Subcutaneous adipose tissue (tissue), 4 donors: ENCODE measurements around the gene AMPD2. TPM values are rescaled to one million over a fixed set of nuclear protein-coding genes. Genes with fewer than 3 reads are reported as not detected.

Experiments used
- small RNA-seq: library from RNA; depleted of rRNA; stranded (forward); fragments of <200 nt; gene quantifications from one replicate; pipeline ENCODE3, GENCODE V24; 2016
- total RNA-seq, 4 donors: library from RNA; depleted of rRNA; stranded (reverse); fragments of >200 nt; gene quantifications; one replicate each; pipeline ENCODE4 v1.1.0, GENCODE V29; 2016
- TF ChIP-seq, protein P1 (sequence below): fragments of 450-650 bp; IDR thresholded peaks from one replicate; pipeline ENCODE4 v1.5.1; 2016; ENCODE audit warnings: low read depth, mild to moderate bottlenecking, control low read depth, antibody characterized with exemption, moderate library complexity

The AMPD2 gene
- total RNA-seq, 4 donors from 2014 or later, result 20.2 to 27.9 (median 25.3) TPM

DNA sequence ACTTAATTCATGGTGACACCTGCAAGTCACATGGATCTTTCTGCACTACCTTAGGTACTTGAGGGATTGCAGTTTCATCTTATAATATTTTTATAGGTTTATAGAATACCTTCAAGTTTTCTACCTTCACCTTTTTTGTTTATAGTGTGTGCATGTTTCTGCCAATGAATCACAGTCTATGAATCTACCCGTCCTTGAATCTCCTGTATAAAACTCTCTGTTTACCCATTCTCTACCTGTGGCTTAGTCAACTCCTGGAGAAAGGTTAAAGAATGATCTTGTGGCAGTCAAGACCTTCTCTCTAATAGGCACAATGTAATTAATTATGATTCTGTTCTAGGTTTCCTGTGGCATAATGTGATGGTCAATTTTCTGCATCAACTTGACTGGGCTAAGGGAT lies 45.0 kb downstream of the AMPD2 start:
- TF ChIP-seq, protein P1, sequence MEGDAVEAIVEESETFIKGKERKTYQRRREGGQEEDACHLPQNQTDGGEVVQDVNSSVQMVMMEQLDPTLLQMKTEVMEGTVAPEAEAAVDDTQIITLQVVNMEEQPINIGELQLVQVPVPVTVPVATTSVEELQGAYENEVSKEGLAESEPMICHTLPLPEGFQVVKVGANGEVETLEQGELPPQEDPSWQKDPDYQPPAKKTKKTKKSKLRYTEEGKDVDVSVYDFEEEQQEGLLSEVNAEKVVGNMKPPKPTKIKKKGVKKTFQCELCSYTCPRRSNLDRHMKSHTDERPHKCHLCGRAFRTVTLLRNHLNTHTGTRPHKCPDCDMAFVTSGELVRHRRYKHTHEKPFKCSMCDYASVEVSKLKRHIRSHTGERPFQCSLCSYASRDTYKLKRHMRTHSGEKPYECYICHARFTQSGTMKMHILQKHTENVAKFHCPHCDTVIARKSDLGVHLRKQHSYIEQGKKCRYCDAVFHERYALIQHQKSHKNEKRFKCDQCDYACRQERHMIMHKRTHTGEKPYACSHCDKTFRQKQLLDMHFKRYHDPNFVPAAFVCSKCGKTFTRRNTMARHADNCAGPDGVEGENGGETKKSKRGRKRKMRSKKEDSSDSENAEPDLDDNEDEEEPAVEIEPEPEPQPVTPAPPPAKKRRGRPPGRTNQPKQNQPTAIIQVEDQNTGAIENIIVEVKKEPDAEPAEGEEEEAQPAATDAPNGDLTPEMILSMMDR, result no peak

GRCh38 chr1:109667452-109668122 lies 48.0 kb downstream of the AMPD2 start, which contains the start of gene GSTM2:
TSS of gene GSTM2 (plus strand) at chr1:109668057. CDS start at chr1:109668116, 59 bp downstream.
- TF ChIP-seq, protein P1, result no peak

- TF ChIP-seq, protein P1, result no peak
Observed at GRCh38 chr1:109668123-109668775, 48.6 kb downstream of the AMPD2 start.

- TF ChIP-seq, protein P1, result no peak
Observed at GRCh38 chr1:109669246-109669948, 49.8 kb downstream of the AMPD2 start.

GRCh38 chr1:109671067-109671466 lies 51.4 kb downstream of the AMPD2 start:
- TF ChIP-seq, protein P1, result no peak

DNA sequence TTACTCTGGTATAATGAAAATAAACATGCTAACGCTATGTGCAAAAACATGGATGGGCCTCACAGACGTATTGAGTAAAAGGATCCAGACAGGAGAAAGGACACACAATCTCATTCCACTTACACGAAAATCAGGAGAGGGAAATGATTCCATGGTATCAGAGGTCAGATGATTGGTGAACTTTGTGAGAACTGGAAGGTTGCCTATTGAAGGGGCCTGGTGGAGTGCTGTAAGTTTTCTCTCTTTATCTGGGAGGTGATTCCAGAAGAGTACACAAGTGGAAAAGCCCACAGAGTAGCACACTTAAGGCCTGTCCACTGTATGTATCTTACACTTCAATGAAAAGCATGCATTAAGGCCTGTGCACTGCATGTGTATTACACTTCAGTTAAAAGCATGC lies 57.8 kb downstream of the AMPD2 start:
- TF ChIP-seq, protein P1, result no peak

Small RNA genes within 50 kb of the gene (small RNA-seq; reads per million reads assigned to genes)
- not detected for gene RNU6V

Other genes starting within 250 kb of the AMPD2 start
- 100 to 1,000 TPM; 126 to 140 (median 130) TPM for gene SORT1, start 221.9 kb upstream of the AMPD2 start, total RNA-seq
- 10 to 100 TPM; 15.1 to 46.0 (median 30.3) TPM for gene PSMA5, start 193.4 kb upstream of the AMPD2 start, total RNA-seq
- 1 to 10 TPM in 1 of 4 donors, under 1 TPM in 3; 0.22 to 1.3 (median 0.83) TPM for gene SYPL2, start 153.3 kb upstream of the AMPD2 start, total RNA-seq
- 1 to 10 TPM; 2.4 to 3.1 (median 2.8) TPM for gene ATXN7L2, start 135.9 kb upstream of the AMPD2 start, total RNA-seq
- 1 to 10 TPM; 4.0 to 6.6 (median 5.5) TPM for gene CYB561D1, start 125.7 kb upstream of the AMPD2 start, total RNA-seq
- 1 to 10 TPM; 2.6 to 5.4 (median 3.4) TPM for gene AMIGO1, start 110.1 kb upstream of the AMPD2 start, total RNA-seq
- not detected for gene GPR61, start 80.0 kb upstream of the AMPD2 start, total RNA-seq
- 1 to 10 TPM; 5.7 to 9.1 (median 7.9) TPM for gene GNAI3, start 71.2 kb upstream of the AMPD2 start, total RNA-seq
- gene GNAT2, start 221 bp upstream of the AMPD2 start, total RNA-seq, result not detected
- 10 to 100 TPM; 16.7 to 35.0 (median 20.9) TPM for gene GSTM4, start 36.3 kb downstream of the AMPD2 start, total RNA-seq
- 10 to 100 TPM; 38.0 to 87.8 (median 58.4) TPM for gene GSTM2, start 48.2 kb downstream of the AMPD2 start, total RNA-seq
- 10 to 100 TPM in 1 of 4 donors, not detected in 3; 42.7 TPM for gene GSTM1, start 68.0 kb downstream of the AMPD2 start, total RNA-seq
- gene GSTM5, start 92.4 kb downstream of the AMPD2 start, total RNA-seq, result 1 to 10 TPM; 2.8 to 5.7 (median 3.5) TPM
- gene GSTM3, start 121.2 kb downstream of the AMPD2 start, total RNA-seq, result 10 to 100 TPM; 38.2 to 62.8 (median 45.7) TPM
- gene EPS8L3, start 144.1 kb downstream of the AMPD2 start, total RNA-seq, result not detected